ENCODE measurements around the gene MYH14. TPM values are rescaled to one million over a fixed set of nuclear protein-coding genes. Genes with fewer than 3 reads are reported as not detected.

The MYH14 gene
- total RNA-seq, 1 donor = not detected

DNA sequence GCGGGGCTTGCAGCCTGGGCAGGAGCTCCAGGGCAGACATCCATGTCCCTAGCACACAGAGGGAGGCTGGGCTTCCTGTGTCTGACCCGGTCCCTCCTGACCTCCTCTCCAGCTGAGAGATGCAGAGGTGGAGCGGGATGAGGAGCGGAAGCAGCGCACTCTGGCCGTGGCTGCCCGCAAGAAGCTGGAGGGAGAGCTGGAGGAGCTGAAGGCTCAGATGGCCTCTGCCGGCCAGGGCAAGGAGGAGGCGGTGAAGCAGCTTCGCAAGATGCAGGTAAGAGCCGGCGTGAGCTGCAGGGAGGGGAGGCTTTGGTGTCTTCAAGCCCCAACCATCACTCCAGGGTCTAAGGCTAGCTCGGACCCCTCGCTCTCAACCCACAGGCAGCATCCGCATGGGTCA lies 87.4 kb downstream of the MYH14 start:
- TF ChIP-seq, protein P1, sequence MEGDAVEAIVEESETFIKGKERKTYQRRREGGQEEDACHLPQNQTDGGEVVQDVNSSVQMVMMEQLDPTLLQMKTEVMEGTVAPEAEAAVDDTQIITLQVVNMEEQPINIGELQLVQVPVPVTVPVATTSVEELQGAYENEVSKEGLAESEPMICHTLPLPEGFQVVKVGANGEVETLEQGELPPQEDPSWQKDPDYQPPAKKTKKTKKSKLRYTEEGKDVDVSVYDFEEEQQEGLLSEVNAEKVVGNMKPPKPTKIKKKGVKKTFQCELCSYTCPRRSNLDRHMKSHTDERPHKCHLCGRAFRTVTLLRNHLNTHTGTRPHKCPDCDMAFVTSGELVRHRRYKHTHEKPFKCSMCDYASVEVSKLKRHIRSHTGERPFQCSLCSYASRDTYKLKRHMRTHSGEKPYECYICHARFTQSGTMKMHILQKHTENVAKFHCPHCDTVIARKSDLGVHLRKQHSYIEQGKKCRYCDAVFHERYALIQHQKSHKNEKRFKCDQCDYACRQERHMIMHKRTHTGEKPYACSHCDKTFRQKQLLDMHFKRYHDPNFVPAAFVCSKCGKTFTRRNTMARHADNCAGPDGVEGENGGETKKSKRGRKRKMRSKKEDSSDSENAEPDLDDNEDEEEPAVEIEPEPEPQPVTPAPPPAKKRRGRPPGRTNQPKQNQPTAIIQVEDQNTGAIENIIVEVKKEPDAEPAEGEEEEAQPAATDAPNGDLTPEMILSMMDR (IDR thresholded peaks at IDR 0.05; ENCODE audit: insufficient read depth, low read length) = no peak
- DNase-seq (ENCODE audit: low read depth) = no peak
- no peak overlapping the region for H3K4me3 ChIP-seq (ENCODE audit: low read depth, low read length)

DNA sequence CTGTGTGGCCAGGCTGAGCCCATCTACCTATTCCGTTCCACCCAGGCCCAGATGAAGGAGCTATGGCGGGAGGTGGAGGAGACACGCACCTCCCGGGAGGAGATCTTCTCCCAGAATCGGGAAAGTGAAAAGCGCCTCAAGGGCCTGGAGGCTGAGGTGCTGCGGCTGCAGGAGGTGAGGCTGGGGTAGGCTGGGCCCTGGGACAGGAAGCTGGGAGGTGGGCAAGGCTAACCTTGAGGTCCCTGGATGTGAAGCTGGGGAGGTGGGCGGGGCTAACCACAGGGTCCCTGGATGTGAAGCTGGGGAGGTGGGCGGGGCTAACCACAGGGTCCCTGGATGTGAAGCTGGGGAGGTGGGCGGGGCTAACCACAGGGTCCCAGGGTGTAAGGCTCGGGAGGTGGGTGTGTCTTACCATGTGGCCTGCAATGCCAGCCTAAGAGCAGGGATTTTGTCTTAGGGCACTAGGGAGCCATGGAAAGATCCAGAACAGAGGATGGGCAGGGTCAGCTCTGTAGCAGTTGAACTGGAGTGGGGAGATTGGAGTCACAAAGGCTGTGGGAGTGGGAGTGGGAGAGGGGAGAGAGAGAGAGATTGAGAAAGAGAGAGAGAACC lies 88.9 kb downstream of the MYH14 start:
- TF ChIP-seq, protein P1 (IDR thresholded peaks at IDR 0.05; ENCODE audit: insufficient read depth, low read length) = no peak
- no peak for DNase-seq (ENCODE audit: low read depth)
- no peak overlapping the region for H3K4me3 ChIP-seq (ENCODE audit: low read depth, low read length)

DNA sequence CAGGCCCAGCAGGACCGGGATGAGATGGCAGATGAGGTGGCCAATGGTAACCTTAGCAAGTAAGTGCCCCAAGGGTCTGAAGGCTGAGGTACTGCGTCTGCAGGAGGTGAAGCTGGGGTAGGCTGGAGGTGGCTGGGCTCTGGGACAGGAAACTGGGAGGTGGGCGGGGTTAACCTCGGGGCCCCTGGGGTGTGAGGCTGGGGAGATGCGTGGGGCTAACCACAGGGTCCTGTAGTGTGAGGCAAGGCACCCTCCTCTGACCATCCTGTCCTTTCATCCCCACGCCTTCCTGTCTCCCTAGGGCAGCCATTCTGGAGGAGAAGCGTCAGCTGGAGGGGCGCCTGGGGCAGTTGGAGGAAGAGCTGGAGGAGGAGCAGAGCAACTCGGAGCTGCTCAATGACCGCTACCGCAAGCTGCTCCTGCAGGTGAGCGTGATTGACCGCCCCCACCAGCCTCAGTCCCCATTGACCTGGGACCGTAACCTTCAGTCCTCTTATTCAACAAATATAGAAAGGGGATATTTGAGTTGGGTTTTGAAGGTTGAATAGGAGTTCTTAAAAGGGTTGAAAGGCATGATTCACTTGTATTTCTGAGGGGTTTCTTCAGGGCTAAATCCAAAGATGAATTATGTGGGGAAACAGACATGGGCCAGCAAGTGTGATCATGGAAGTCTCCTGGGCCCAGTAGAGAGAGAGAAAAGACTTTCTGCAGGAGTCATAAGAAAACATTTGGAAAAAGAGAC lies 90.0 kb downstream of the MYH14 start:
- TF ChIP-seq, protein P1 (IDR thresholded peaks at IDR 0.05; ENCODE audit: insufficient read depth, low read length) = no peak
- DNase-seq (ENCODE audit: low read depth) = no peak
- no peak overlapping the region for H3K4me3 ChIP-seq (ENCODE audit: low read depth, low read length)

DNA sequence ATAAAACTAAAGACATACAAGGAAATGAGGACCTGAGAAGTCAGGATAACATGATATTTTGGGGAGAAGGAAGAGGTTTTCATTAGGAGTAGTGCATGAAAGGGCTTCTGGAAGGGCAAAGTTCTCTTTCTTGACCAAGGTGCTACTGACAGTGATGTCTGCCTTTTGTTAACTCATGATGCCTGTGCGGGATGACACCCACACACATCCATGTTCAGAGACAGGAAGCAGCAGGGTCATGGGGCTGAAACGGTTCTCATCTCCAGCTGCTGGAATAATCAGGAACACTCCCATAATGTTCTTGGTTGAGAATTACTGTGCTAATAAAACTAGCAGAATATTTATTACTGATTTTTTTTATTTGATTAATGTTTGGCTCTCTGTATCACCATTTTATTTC lies 96.6 kb downstream of the MYH14 start:
- TF ChIP-seq, protein P1 (IDR thresholded peaks at IDR 0.05; ENCODE audit: insufficient read depth, low read length) = no peak
- no peak for DNase-seq (ENCODE audit: low read depth)
- H3K4me3 ChIP-seq (ENCODE audit: low read depth, low read length) = no peak overlapping the region

DNA sequence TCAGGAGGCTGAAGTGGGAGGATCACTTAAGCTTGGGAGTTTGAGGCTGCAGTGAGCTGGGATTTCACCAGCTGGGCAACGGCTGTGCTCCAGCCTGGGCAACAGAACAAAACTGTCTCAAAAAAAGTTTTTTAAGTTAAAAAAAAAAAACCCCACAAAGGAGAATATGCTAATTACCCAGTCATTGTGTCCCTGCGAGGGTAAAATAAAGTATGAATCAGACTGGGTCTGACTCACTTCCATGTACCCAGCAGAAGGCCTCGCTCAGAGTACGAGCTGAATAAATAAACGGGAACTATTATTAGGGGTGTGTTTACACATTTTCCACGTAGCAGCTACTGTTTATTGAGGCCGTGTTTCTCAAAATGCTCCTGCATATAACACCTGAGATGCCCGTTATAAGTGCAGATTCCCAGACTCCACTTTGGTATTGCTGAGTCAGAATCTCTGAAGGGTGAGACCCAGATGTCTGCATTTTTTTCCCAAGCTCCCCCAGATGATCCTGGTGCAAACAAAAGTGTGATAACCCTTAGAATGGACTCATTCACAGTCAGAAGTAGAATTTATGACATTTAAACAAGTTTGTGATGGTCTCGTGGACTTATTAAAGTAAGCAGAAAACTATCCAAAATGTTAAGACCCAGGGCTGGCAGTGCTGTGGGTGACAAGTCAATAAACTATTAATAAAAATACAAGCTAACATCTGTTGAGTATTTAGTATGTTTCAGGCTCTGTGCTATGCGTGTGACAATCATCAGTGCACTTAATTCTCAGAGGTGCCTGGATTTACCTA lies 97.6 kb downstream of the MYH14 start:
- TF ChIP-seq, protein P1 (IDR thresholded peaks at IDR 0.05; ENCODE audit: insufficient read depth, low read length) = no peak
- H3K4me3 ChIP-seq (ENCODE audit: low read depth, low read length) = no peak overlapping the region
- peak; percentile 39 for DNase-seq (ENCODE audit: low read depth)

DNA sequence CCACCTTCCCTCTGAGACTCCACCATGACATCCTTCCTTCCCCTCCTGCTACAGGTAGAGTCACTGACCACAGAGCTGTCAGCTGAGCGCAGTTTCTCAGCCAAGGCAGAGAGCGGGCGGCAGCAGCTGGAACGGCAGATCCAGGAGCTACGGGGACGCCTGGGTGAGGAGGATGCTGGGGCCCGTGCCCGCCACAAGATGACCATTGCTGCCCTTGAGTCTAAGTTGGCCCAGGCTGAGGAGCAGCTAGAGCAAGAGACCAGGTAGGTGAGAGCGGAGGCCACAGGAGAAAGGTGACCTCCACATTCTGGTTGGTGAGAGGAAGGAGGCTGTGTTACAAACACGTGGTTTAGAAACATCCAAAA lies 98.2 kb downstream of the MYH14 start:
- DNase-seq (ENCODE audit: low read depth) = no peak
- H3K4me3 ChIP-seq (ENCODE audit: low read depth, low read length) = no peak overlapping the region
- TF ChIP-seq, protein P1 (IDR thresholded peaks at IDR 0.05; ENCODE audit: insufficient read depth, low read length) = no peak

All from fibroblast of the aortic adventitia (primary cell).